GM19463 (cell line): ENCODE measurements around the gene RAB23.

ENCODE experiments used
- ATAC-seq: cut with Tn5 transposase; IDR thresholded peaks from one replicate; pipeline ENCODE4 v1.9.1; 2021; ENCODE audit warnings: mild to moderate bottlenecking, moderate library complexity; ENCODE audit not compliant: unreplicated experiment

RAB23 gene

DNA sequence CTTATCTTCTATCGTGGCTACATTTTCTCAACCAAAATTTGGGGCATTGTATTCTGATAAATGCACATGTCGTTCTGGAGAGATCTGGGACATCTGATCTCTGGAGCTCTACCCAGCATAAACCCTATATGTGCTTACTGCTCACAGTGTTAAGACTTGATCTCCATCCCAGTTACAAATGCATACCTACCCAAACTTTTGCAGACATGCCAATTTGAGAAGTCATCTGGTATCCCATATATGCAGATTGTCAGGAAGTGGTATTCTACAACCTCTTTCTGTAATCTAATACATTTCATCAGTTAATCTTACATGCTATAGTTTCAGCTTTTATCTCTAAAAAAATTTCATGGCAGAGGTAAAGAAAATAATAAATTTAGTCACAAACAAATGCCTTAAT, 38.8 kb downstream of the RAB23 start:
- no peak for ATAC-seq

DNA sequence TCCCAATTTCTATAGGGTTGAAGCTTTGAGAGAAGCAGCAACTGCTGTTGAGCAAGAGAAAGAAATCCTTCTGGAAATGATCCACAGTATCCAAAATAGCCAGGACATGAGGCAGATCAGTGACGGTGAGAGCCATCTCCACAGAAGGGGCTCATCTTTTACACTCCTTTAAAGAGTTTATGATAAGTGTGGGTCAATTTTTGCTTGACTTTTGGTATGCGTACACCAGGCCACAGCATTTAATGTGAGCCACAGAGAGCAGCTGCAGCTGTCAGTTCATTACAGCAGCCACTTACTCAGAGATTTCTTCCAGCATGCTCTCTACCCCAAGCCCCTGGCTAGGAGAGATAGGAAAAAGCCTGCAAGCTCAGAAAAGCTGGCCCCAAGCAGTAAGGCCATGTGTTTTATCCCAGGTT, 40.1 kb downstream of the RAB23 start:
- no peak for ATAC-seq

DNA sequence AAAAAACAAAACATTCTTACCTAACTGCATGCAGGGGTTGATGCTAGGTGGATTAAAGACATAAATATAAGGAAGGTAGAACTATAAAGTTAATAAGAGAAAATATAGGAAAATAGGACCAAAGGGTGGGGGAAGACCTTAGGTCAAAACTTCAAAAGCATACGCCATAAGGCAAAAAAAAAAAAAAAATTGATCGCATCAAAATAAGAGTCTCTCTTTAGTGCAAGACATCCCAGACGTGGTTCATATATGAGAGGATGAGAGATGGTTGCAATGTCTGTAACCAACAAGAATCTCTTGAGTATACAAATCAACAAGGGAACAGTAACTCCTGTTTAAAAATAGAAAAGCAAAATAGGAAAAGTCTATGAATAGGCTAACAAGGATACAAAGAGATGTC, 41.5 kb downstream of the RAB23 start:
- ATAC-seq: no peak

DNA sequence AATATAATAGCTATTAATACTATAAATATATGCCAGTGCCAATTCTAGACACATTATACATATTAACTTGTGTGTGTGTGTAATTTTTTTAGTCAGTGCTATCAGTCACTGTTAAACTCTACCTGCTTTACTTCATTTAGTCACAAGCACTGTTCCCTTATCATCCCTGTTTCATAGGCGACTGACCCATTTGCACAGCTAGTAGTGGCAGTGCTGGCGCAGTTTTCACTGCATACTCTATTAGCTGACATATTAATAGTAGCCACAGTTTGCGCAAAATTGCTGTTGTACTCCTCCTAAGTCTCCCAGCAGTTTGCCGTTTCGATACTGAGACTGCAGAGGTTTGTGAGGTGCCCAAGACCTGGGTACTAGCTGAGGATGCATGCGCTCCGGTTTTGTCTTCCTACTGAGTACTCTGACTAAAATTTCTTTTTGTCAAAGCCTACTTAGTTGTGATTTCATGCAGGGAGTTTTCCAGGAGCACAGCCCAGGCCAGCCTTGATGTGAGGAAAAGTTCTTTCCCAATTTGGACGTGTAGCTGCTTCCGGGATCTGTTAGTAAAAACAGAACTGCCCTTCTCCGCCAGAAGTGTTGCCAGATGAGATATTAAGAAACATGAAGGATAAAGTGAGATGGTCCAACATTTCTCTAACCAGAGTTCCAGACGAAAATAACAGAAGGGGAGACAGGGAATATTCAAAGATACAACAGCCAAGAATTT, 44.4 kb downstream of the RAB23 start:
- no peak for ATAC-seq

DNA sequence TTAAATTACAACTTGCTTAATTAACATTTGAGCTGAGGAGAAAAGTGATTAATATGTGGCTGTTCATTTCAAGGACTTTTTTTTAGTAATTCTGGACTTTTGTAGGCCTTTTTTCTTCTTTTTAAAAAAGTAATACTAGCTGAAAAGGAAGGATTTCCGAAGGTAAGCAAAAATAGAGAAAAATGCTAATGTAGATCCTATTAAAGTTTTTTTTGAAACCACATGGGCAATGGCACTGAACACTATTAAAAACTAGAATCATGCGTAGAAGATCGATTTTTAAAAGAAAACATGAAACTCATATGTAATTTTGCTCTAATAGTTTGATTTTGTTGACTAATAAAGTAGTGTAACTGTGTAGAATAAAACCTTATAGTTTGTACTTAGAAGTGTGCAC, 47.6 kb downstream of the RAB23 start:
- ATAC-seq: no peak

DNA sequence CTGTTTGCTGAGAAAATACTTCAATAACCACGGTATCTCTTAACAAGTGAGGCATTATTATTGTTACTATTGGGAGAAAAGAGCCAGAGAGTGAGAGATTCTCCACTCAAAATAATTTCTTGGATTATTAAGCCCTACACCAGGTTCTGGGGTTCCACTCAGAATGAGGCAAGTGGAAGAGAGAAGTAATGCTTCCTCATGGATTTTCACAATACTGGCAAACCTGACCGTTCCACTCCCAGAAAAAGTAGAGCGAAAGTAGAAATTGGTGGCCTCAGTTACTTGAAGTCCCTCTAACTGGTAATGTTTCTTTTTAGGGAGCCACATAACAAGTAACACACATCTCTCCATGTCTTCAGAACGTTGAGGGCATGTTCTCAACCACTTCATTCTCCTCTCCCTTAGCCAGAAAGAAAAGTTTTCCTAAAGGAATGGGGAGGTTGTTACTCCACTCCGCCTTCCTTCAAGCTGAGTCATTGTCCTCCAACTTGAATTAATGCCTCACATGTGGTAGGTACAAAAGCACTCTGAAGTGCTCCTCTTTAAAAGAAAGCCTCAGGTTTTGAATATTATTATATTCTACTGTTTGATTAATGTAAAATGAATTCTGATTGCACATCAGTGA, 48.1 kb downstream of the RAB23 start:
- ATAC-seq: no peak

DNA sequence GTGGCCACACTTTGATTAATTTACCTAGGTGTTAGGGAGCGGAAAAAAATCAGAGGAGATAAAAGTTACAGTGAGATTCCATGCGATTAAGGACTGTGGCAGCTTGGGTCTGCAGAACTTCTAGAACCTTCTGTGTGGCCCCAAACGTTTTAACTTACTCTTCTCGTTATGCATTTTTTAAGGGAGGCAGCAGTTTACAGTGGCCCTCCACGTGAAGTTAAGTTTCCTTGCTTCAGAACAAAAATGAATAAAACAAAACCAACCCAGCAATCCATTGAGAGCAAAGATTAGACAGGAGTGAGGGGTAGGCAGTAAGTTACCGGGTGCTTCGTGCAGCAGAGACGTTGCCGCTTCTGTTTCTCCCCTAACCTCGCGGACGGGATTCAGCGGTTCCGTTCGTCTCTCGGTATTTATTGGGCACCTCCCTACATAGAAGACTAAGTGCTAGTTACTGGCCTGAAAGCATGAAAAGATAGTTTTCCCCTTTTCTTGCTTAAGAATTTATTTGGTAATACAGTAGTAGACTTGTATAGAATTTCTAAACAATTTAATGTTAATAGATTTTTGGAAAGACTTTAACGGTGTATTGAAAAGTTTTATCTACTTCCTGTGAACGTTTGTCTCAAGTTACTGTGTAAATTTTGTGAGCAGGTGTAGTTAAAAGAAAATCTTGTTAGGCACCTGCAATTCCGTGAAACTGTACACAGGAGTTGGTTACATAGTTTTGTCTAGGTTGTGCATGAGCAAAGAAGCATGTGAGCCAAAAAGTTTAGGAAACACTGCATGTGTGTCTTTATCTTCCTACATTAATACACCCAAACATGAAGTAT, 48.8 kb downstream of the RAB23 start:
- no peak for ATAC-seq

DNA sequence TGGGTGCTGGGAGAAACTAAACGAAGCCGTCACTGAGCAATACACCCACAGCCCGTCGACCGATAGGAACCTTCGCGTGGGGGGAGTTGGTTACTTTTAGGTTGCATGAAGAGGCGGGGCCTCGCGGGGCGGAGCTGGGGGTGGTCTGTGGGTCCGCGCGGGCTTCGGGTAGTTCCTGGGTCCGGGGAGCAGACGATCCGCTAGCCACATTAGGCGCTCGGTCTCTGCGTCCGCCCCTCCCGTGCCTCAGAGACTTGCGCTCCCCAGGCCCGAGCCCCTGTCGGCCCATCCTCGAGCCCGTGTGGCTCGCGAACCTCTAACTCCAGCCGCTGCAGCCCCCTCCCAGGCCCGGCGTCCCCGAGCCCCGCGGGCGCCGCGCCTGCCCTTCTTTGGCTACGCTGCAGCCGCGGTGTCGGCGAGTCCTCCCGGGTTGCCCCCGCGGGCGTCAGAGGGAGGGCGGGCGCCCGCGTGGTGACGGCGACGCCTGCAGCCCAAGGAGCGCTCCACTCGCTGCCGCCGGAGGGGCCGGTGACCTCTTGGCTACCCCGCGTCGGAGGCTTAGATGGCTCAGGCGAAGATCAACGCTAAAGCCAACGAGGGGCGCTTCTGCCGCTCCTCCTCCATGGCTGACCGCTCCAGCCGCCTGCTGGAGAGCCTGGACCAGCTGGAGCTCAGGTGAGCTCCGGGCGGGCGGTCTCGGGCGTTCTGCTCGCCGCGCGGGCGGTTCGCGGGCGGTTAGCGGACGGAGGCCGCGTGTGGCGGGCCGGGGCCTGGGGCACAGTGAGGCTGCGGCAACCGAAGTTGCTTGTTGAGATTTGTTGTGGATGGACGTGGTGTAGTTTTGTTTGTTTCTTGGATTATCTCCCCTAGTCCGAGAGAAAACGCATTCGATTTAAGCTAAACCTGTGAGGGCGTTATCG, 49.7 kb downstream of the RAB23 start, which contains the start of gene BAG2:
TSS of gene BAG2 (plus strand) at position 191 of the 920 bp plus-strand sequence. CDS start at position 563, 372 bp downstream.
- peak; percentile 85 for ATAC-seq

DNA sequence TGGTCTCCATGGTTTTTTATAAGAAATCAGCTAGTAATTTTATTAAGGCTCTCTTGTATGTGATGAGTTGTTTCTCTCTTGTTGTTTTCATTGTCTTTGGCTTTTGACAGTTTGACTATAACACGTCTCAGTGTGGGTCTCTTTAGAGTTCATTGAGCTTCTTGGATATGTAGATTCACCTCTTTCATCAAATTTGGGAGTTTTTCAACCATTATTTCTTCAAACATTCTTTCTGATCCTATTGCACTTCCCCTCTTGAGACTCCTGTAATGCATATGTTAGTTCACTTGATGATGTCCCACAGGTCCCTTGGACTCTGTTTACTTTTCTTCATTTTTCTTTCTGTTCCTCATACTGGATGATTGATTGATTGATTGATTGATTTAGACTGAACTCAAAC, 57.0 kb downstream of the RAB23 start:
- no peak for ATAC-seq

DNA sequence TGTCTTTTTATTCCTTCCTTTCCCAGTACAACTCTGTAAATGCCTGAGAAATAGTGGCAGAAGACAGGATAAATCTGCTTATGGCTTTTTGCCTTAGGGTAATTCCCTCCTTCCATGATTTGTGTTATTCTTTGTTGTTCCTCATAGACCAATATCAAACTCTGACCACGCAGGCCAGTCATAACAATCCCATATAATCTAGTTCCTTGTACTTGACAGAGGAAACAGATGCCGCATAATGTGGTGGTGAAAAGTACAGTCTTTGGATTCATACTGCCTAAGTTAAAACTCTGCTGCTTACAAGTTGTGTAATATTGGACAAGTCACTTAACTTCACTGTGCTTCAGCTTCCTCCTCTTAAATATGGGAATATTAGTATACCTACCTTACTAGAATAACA, 58.2 kb downstream of the RAB23 start:
- no peak for ATAC-seq

DNA sequence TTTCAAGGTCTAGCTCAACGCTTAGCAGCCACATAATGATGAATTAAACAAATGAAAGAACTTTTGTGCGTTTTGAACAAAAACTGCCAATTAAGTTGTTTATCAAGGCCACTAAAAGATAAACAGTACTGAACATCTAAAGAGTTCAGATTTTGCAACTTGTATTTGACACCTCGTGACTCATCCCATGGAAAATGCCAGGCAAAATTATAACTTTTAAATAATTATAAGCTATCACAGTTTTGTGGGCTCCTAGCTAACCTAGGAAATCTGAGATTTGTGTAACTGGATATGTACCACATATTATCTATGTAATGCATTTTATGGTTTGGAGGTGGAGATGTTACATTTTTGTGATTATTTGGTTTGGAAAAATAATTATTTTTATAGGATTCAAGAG, 59.6 kb downstream of the RAB23 start:
- ATAC-seq: no peak

DNA sequence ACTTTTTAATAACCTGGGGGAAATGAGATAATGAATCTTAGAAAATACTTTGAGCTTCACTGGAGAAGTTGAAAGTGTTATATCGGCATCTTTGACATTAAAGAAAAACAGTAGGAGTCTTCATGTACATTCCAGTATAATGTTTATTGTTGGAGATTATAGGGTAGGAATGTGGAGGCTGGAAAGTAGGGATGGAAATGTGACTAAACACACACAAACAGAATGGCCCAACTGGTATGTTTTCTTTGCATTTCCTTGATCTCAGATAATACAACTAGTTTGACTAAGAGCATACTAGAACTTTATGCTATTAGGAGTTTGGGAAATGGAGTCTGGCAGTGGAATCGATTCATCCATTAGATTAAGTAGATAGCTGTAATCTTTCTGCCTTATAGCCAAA, 60.1 kb downstream of the RAB23 start:
- ATAC-seq: no peak

DNA sequence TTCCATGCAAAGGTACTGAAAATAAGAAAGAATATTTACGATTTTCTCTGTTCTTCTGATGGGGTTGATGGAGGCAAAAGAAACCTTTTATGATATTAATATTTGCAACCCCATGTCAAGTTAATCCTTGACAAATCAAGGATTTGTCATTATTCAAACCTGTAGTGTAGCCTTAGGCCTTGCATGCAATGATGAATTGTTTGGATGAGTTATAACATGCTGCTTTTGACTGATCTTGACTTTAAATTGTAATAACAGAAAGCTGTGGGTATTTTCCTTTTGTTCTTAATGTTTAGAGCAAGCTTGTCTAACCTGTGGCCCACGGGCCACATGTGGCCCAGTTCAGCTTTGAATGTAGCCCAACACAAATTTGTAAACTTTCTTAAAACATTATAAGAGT, 63.0 kb downstream of the RAB23 start:
- no peak for ATAC-seq

DNA sequence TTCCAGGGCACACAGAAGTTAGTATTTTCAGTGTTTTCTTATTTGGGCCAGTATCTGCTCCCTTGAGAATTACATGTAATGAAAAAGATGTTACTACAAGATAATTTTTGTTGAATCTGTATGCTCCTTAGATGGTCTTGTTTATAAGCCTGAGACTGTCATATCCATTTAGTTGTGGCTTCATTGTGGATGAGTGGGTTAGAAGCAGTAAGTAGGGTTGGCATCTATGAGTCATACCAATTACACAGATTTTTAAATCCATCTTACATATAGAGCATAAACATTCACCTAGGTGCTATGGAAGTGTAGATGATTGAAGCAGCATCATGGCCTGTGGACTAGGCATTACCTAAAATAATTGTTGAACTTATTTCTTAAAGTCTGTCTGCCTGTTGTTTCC, 63.4 kb downstream of the RAB23 start:
- ATAC-seq: no peak

DNA sequence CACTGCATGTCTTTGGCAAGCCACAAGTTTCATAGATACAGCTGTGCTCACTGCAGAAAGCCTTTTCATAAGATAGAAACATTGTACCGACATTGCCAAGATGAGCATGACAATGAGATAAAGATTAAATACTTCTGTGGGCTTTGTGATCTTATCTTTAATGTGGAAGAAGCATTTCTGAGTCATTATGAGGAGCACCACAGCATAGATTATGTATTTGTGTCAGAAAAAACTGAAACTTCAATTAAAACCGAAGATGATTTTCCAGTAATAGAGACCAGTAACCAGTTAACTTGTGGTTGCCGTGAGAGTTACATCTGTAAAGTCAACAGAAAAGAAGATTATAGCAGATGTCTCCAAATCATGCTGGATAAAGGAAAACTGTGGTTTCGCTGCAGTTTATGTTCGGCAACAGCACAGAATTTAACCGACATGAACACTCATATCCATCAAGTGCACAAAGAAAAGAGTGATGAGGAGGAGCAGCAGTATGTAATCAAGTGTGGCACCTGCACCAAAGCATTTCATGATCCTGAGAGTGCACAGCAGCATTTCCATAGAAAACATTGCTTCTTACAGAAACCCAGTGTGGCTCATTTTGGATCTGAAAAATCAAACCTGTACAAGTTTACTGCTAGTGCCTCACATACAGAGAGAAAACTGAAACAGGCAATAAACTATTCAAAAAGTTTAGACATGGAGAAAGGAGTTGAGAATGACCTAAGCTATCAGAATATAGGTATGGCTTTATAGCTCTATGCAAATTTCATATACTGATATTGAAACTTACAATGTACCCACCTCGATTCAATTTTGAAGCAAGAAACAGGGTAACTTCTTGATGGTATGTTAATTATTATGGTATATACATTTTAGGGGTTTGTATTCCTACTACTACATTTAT, 73.9 kb downstream of the RAB23 start:
- ATAC-seq: no peak

DNA sequence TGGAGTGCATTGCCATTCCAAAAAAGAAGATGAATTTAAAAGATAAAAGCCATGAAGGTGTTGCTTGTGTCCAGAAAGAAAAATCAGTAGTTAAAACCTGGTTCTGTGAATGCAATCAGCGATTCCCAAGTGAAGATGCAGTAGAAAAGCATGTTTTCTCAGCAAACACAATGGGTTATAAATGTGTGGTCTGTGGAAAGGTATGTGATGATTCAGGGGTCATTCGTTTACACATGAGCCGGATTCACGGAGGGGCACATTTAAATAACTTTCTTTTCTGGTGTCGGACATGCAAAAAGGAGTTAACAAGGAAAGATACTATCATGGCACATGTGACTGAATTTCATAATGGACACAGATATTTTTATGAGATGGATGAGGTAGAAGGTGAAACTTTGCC, 74.7 kb downstream of the RAB23 start:
- no peak for ATAC-seq

DNA sequence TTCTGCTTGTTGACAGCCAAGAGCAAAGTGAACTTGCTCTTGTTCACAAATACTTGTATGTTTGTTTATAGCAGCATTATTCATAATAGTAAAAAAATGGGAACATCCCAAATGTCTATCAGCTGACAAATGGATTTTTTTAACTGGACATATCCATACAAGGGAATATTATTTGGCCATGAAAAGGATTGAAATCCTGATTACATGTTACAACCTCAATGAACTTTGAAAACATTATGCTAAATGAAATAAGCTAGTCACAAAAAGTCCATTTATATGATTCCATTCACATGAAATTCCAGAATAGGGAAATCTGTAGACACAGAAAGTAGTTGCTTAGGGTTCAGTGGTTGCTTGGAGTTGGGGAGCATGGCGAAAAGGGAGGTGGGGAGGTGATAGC, 78.4 kb downstream of the RAB23 start:
- ATAC-seq: no peak

DNA sequence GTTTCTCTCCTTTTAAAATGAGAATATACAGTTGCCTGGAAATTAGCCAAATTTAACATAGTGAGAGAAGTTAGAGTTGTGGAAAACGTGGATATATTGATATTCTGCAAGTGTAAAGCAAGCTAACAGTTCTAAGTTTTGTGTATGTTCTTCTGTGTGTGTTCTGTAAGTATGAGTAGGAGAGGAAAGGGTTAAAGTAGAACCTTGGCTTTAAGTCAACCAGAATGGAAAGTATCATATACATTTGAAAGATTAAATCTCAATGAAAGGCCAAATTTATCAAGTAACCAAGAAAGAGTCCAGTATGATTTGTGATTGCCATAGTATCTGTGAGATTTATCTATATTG, 80.0 kb downstream of the RAB23 start:
- ATAC-seq: no peak

DNA sequence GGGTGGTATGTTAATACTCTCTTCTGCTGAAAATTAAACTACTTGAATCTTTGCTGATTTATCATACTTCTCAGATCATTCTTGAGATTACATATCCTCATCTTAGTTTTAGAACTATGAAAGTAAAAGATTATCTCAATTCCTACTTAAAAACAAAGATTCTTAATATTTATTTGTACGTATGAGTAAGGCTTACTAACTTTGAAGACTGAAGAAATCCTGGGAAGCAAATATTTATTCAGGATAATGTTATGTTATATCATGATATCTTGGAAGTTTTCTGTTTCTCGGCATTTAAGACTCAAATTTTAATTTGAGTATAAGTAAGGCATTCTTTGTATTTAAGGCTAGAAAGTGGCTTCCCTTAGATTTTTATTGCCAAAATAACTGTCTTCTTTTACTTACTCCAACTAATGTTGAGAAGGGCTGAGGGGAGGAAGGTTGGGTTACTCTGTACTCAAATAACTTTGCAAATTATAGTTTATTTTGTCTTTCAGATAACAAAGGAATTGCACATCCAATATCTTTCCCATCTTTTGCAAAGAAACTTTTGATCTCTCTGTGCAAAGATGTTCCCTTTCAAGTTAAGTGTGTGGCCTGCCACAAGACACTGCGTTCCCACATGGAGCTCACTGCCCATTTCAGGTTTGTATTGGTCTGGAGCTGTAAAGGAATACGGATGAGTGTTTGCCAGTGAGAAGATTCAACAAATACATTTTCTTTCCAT, 80.5 kb downstream of the RAB23 start:
- ATAC-seq: no peak
